HG02870 (cell line): ENCODE measurements around the gene XIRP1.

Experiments used
- ATAC-seq: cut with Tn5 transposase; IDR thresholded peaks from one replicate; pipeline ENCODE4 v1.9.1; 2021; ENCODE audit warnings: mild to moderate bottlenecking, moderate library complexity; ENCODE audit not compliant: unreplicated experiment

The XIRP1 gene

GRCh38 chr3:39144095-39144747, 48.2 kb downstream of the XIRP1 start:
- no peak for ATAC-seq

DNA sequence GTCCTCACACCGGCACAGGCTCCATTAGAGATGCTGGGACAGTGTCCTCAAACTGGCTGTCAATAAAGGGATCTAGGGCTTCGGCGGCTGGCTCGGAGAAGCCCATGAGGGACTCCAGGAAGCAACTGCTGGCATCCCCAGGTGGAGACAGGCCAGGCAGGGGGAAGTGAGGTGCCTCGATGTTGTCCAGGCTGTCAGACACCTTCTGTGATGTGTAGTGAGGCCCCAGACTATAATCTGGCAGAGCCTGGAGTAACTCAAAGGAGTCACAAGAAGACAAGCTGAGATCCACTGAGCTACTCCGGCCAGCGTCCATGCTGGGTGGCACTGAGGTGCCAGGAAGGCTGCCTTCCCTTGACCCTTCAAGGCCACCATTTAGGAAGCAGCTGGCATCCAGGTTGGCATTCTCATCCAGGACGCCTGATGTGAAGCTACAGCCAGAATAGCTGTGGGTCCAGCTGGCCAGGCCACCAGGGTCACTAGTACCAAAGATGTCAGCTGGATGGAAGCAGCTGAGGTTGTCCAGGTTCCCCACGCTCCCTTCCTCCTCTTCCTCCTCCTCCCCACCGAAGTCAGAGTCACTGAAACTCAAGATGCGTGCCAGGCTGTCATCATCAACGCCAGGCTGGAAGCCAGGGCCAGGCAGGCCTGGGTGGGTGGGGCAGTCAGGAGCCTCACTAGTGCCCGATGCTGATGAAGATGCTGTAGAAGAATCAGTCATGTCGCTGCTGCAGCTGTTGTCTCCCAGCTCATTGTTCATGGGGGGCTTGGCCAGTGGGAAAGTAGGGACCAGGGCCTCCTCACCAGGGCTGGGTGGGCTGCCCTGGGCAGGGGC, 49.1 kb downstream of the XIRP1 start:
- no peak for ATAC-seq

DNA sequence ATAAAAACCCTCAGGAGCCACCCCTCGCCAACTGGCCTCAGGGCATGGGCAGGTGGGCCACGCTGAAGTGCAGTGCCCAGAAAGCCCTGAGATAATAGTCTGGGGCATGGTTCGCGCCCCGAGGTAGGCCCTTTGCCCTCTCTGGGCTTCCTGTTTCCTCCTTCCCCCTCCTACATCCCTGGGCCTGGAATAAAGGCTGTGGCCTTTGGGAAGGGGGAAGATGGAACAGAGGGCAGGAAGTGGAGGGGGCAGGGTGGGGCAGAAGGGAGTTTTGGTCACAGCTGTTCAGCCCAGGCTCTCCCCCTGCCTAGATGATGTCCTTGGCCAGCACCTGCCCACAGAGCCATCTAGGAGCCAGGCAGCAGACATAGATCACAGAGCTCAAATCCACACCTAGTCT, 50.3 kb downstream of the XIRP1 start:
- no peak for ATAC-seq

- no peak for ATAC-seq
Observed at GRCh38 chr3:39141171-39141995, 51.0 kb downstream of the XIRP1 start.

- no peak for ATAC-seq
Observed at GRCh38 chr3:39140341-39140971, 51.9 kb downstream of the XIRP1 start.

- no peak for ATAC-seq
Observed at GRCh38 chr3:39139442-39139841, 53.0 kb downstream of the XIRP1 start.

DNA sequence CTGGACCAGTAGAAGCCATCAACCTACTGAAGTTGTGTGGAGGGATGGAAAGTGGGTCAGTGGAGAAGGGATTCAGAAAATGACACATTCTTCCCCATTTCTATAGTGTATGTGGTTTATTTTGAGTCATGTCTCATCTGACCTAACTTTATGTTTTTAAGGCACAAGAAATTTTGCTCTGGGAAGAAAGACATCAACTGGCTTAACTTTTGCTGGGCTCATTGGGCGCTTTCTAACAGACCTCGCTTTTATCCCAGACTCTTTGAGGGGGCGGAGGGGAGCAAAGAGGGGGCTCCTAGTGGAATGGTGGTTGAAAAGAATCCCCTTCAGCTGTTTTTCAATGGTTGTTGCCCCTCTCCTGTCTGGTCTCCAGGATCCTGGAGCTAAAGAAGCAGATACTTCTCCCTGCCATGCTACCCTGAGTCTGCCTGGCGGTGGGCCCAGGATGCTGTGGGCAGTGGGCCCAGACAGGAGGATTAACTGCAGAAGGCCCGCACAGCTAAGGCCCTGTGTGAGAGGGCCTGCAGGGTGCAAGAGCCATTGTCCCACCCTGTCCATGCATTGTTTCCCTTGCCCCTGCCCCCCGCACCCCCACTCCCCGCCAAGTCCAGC, 53.5 kb downstream of the XIRP1 start:
- no peak for ATAC-seq

- no peak for ATAC-seq
Observed at GRCh38 chr3:39137991-39138803, 54.2 kb downstream of the XIRP1 start.

- ATAC-seq = no peak
Observed at GRCh38 chr3:39137435-39137936, 54.9 kb downstream of the XIRP1 start.

GRCh38 chr3:39136533-39137434, 55.6 kb downstream of the XIRP1 start:
- ATAC-seq = no peak

GRCh38 chr3:39135170-39135805, 57.1 kb downstream of the XIRP1 start:
- ATAC-seq = no peak

DNA sequence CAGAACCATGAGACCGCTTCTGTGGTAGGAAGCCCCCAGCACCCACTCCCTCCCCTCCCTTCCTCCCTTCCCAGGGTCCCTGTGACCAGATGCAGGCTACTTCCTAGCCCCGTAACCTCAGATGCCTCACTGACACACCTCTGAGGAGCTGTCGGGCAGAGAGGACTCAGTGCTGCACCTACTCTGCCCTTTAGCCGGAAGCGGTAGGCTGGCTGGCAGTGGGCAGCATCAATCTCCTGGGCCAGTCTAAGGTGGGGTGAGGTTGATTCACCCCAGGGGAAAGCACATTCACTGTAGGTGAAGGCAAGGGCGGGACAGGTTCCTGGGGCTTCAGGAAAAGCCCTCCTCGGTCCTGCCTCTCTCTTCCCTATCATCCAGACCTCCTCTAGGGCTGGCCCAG, 58.1 kb downstream of the XIRP1 start:
- ATAC-seq = no peak

DNA sequence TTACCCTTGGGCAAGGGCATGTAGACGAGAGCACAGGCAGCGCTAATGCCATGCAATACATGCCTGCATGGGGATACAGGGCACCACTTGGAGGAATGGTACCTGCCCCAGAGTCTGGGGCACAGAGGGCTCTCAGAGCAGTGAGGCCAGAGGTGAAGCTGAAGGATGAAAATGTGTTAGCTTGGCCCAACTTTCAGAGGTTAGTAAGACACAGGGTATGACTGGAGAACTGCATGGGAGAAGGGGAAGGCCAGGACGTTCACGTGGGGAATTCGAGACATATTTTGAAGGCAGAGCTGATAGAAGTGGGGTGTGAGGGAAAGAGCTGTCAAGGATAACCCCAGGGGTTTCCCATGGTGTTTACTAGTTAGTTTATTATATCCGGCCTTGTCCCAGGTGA, 58.6 kb downstream of the XIRP1 start:
- ATAC-seq = no peak
